ENCODE data around the gene MALSU1. TPM values are rescaled to one million over a fixed set of nuclear protein-coding genes. Genes with fewer than 3 reads are reported as not detected.

Gene MALSU1
- total and polyA plus RNA-seq, 4 donors, result 26.8 to 51.7 (median 45.1) TPM

- Histone ChIP-seq H3K27me3 (ENCODE audit: control insufficient read depth in 3 of 3, insufficient read depth in 3 of 3, low read length in 2 of 3) (no peaks in the 10 kb centered on the region), H3K4me1 (ENCODE audit: control insufficient read depth in 5 of 5, insufficient read depth in 5 of 5, low read length in 5 of 5) (no peaks in the 10 kb centered on the region), H3K27ac (ENCODE audit: low read depth in 1 of 2, low read length in 1 of 2) (no peak overlapping the region), H3K9me3 (ENCODE audit: control insufficient read depth in 4 of 4, insufficient read depth in 3 of 4, low read length in 3 of 4) (no peaks in the 10 kb centered on the region), H3K36me3 (ENCODE audit: control insufficient read depth in 4 of 4, insufficient read depth in 4 of 4, low read length in 4 of 4) (peaks cover 0 to 3% (median 0%) of the 10 kb centered on the region in 4 donors), H3K4me3 (no peak overlapping the region), H3K9ac (ENCODE audit: insufficient read depth in 1 of 2, low read length in 2 of 2) (no peak overlapping the region)
- no peak for DNase-seq
- ATAC-seq (ENCODE audit: insufficient read depth, low FRiP score), result no peak
- TF ChIP-seq CTCF (IDR thresholded peaks at IDR 0.05; ENCODE audit: control extremely low read depth, extremely low read depth), result no peak
- WGBS, 2 donors, result 93 to 96% methylated on average over 2 of the region's 2 CpGs
Observed at GRCh38 chr7:23279819-23280525, 19.2 kb upstream of the MALSU1 start.

GRCh38 chr7:23283086-23283485 is 16.1 kb upstream of the MALSU1 start:
- DNase-seq (no peak), ATAC-seq (ENCODE audit: insufficient read depth, low FRiP score) (no peak)
- TF ChIP-seq CTCF (IDR thresholded peaks at IDR 0.05; ENCODE audit: control extremely low read depth, extremely low read depth), result no peak
- no peak overlapping the region for H3K27ac ChIP-seq (ENCODE audit: low read depth in 1 of 2, low read length in 1 of 2)
- WGBS, 2 donors, result 92 to 94% methylated on average over 4 of the region's 4 CpGs
- H3K9me3 ChIP-seq (ENCODE audit: control insufficient read depth in 4 of 4, insufficient read depth in 3 of 4, low read length in 3 of 4), result no peaks in the 10 kb centered on the region
- peaks cover 0 to 3% (median 0%) of the 10 kb centered on the region in 4 donors for H3K36me3 ChIP-seq (ENCODE audit: control insufficient read depth in 4 of 4, insufficient read depth in 4 of 4, low read length in 4 of 4)
- no peaks in the 10 kb centered on the region for H3K27me3 ChIP-seq (ENCODE audit: control insufficient read depth in 3 of 3, insufficient read depth in 3 of 3, low read length in 2 of 3)
- H3K4me1 ChIP-seq (ENCODE audit: control insufficient read depth in 5 of 5, insufficient read depth in 5 of 5, low read length in 5 of 5), result no peaks in the 10 kb centered on the region
- no peak overlapping the region for H3K9ac ChIP-seq (ENCODE audit: insufficient read depth in 1 of 2, low read length in 2 of 2)
- no peak overlapping the region for H3K4me3 ChIP-seq

GRCh38 chr7:23284871-23285270 is 14.3 kb upstream of the MALSU1 start:
- H3K9ac ChIP-seq (ENCODE audit: insufficient read depth in 1 of 2, low read length in 2 of 2), result no peak overlapping the region
- DNase-seq (no peak), ATAC-seq (ENCODE audit: insufficient read depth, low FRiP score) (no peak)
- H3K27me3 ChIP-seq (ENCODE audit: control insufficient read depth in 3 of 3, insufficient read depth in 3 of 3, low read length in 2 of 3), result no peaks in the 10 kb centered on the region
- no peak overlapping the region for H3K27ac ChIP-seq (ENCODE audit: low read depth in 1 of 2, low read length in 1 of 2)
- H3K36me3 ChIP-seq (ENCODE audit: control insufficient read depth in 4 of 4, insufficient read depth in 4 of 4, low read length in 4 of 4), result peaks cover 0 to 3% (median 0%) of the 10 kb centered on the region in 4 donors
- no peaks in the 10 kb centered on the region for H3K4me1 ChIP-seq (ENCODE audit: control insufficient read depth in 5 of 5, insufficient read depth in 5 of 5, low read length in 5 of 5)
- H3K9me3 ChIP-seq (ENCODE audit: control insufficient read depth in 4 of 4, insufficient read depth in 3 of 4, low read length in 3 of 4), result no peaks in the 10 kb centered on the region
- no peak for TF ChIP-seq CTCF (IDR thresholded peaks at IDR 0.05; ENCODE audit: control extremely low read depth, extremely low read depth)
- 98% methylated on average over 2 of the region's 2 CpGs for WGBS, 2 donors
- no peak overlapping the region for H3K4me3 ChIP-seq

All from lung (tissue), 12 donors.